ENCODE data around the gene FCN1. TPM values are rescaled to one million over a fixed set of nuclear protein-coding genes. Genes with fewer than 3 reads are reported as not detected.
"Not testable (repeated sequence)": the region's sequence is repeated elsewhere in the genome, so short reads cannot be mapped to it uniquely, and the experiment has no call there.

FCN1 gene
- total RNA-seq, 1 donor from 2014 or later = not detected

DNA sequence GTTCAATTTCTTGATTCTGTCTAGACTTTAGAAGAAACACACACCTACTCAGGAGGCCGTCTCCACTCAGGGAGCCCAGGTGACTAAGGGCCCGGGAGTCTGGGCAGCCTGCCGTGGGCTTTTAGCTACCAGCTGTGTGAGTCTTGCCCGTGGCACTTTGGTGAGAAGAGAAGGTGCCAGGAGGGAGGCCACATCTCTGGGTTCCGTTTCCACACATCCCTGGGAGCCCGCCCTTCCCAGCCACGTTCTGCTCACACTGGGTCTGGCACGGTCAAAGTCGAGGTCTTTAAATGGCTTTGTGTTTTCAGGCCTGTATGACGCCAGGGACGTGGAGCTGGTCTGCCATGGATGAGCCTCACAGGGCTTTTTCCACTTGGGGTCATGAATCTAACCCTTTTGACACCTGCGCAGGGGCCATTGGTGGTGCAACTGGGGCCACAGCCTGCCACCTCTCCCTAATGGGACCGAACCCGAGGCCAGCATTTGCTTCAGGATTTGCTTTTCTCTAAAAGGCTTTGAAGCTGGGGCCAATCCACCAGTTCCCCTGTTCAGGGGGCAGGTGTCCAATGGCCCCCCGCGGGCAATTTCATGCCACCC is 54.3 kb downstream of the FCN1 start:
- H3K27ac Mint-ChIP-seq (ENCODE audit: unreplicated experiment) = no peak overlapping the region
- H3K4me3 Mint-ChIP-seq (ENCODE audit: unreplicated experiment) = no peak overlapping the region
- H3K36me3 Mint-ChIP-seq (ENCODE audit: low read depth, unreplicated experiment) = no peaks in the 10 kb centered on the region
- H3K9me3 Mint-ChIP-seq (ENCODE audit: unreplicated experiment) = no peaks in the 10 kb centered on the region
- no peak for DNase-seq (ENCODE audit: low spot score)
- no peaks in the 10 kb centered on the region for H3K27me3 Mint-ChIP-seq (ENCODE audit: unreplicated experiment)
- TF ChIP-seq, protein P1, sequence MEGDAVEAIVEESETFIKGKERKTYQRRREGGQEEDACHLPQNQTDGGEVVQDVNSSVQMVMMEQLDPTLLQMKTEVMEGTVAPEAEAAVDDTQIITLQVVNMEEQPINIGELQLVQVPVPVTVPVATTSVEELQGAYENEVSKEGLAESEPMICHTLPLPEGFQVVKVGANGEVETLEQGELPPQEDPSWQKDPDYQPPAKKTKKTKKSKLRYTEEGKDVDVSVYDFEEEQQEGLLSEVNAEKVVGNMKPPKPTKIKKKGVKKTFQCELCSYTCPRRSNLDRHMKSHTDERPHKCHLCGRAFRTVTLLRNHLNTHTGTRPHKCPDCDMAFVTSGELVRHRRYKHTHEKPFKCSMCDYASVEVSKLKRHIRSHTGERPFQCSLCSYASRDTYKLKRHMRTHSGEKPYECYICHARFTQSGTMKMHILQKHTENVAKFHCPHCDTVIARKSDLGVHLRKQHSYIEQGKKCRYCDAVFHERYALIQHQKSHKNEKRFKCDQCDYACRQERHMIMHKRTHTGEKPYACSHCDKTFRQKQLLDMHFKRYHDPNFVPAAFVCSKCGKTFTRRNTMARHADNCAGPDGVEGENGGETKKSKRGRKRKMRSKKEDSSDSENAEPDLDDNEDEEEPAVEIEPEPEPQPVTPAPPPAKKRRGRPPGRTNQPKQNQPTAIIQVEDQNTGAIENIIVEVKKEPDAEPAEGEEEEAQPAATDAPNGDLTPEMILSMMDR (IDR thresholded peaks at IDR 0.05; ENCODE audit: unreplicated experiment) = no peak
- no peaks in the 10 kb centered on the region for H3K4me1 Mint-ChIP-seq (ENCODE audit: unreplicated experiment)

DNA sequence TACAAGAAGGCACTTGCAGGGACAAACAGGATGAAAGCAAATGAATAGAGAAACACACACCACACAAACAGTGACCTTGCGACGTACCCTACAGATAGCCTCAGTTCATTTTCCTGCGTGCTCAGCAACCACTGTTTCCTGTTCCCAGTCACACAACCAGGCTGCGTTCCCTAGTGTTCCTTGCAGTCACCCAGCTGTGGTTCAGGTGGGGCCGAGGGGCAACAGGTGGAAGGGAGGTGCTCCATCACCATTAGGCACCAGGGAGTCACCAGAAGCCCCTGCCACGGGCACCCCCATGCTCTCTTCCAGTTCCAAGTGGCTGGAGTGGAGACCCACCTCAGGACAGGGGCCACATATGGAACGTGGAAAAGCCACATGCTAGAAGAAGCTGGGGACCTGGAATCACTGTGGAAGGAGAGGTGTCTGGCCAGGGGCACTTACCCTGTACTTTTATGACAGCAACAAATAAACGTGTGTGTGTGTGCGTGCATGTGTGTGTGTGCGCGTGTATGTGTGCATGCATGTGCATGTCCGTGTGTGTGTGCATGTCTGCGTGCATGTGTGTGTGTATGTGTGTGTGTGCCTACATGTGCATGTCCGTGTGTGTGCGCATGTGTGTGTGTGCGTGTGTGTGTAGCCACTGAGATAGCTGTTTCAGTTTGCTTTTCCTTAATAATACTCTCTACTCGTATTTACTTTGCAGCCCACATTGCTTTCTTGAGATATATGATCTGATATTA is 55.9 kb downstream of the FCN1 start:
- Mint-ChIP-seq H3K36me3 (ENCODE audit: low read depth, unreplicated experiment) (no peaks in the 10 kb centered on the region), H3K4me1 (ENCODE audit: unreplicated experiment) (no peaks in the 10 kb centered on the region), H3K27me3 (ENCODE audit: unreplicated experiment) (no peaks in the 10 kb centered on the region), H3K9me3 (ENCODE audit: unreplicated experiment) (no peaks in the 10 kb centered on the region), H3K4me3 (ENCODE audit: unreplicated experiment) (no peak overlapping the region), H3K27ac (ENCODE audit: unreplicated experiment) (no peak overlapping the region)
- no peak for DNase-seq (ENCODE audit: low spot score)
- TF ChIP-seq, protein P1 (IDR thresholded peaks at IDR 0.05; ENCODE audit: unreplicated experiment) = no peak

DNA sequence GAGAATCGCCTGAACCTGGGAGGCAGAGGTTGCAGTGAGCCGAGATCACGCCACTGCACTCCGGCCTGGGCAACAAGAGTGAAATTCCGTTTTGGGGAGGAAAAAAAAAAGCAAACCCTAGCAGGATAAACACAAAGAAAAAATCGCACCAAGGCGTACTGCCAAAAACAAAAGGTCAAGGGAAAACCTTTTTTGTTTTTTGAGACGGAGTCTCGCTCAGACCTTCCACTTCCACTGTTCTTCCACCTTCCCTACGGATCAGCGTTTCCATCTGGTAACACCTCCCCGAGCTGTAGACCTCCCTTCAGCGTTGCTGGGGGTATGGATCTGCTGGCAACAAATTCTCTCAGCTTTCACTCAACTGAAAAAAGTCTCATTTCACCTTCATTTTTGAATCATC is 57.2 kb downstream of the FCN1 start:
- DNase-seq (ENCODE audit: low spot score) = no peak
- H3K4me1 Mint-ChIP-seq (ENCODE audit: unreplicated experiment) = no peaks in the 10 kb centered on the region
- H3K36me3 Mint-ChIP-seq (ENCODE audit: low read depth, unreplicated experiment) = no peaks in the 10 kb centered on the region
- H3K9me3 Mint-ChIP-seq (ENCODE audit: unreplicated experiment) = no peaks in the 10 kb centered on the region
- TF ChIP-seq, protein P1 (IDR thresholded peaks at IDR 0.05; ENCODE audit: unreplicated experiment) = no peak
- no peak overlapping the region for H3K4me3 Mint-ChIP-seq (ENCODE audit: unreplicated experiment)
- H3K27me3 Mint-ChIP-seq (ENCODE audit: unreplicated experiment) = no peaks in the 10 kb centered on the region
- no peak overlapping the region for H3K27ac Mint-ChIP-seq (ENCODE audit: unreplicated experiment)

DNA sequence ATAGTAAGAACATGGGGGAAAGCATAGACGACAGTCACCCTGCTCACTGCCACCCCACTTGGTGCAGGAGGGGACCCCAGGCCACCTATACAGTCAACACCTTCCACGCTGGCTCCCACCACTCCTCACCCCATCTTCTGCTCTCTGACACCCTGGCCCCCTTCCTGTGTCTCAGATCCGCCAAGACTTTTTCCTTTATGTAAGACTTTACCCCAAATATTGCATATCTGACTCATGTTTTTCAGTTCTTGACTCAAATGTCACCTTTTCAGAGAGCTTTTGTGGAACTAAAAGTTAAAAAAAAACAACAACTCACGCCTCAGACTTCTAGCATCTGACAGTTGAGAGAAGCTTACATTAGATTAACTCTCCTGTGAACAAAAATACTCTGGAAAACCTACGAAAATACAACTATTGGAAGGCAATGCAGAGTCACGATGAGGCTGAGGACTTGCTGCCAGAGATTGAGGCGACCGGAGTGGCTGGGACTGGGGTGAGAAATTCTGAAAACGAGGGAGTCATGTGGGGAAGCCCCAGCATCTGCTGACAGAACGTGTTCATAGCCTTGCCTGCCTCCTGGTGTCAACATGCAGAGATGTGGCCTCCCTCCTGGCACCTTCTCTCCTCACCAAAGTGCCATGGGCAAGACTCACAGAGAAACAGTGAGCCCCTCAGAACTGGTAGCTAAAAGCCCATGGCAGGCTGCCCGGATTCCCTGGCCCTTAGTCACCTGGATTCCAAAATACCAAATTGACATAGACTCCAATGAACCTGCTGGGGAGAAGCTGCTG is 59.5 kb downstream of the FCN1 start:
- no peaks in the 10 kb centered on the region for H3K9me3 Mint-ChIP-seq (ENCODE audit: unreplicated experiment)
- no peak overlapping the region for H3K4me3 Mint-ChIP-seq (ENCODE audit: unreplicated experiment)
- no peak for DNase-seq (ENCODE audit: low spot score)
- H3K4me1 Mint-ChIP-seq (ENCODE audit: unreplicated experiment) = no peaks in the 10 kb centered on the region
- H3K27me3 Mint-ChIP-seq (ENCODE audit: unreplicated experiment) = no peaks in the 10 kb centered on the region
- TF ChIP-seq, protein P1 (IDR thresholded peaks at IDR 0.05; ENCODE audit: unreplicated experiment) = no peak
- no peak overlapping the region for H3K27ac Mint-ChIP-seq (ENCODE audit: unreplicated experiment)
- no peaks in the 10 kb centered on the region for H3K36me3 Mint-ChIP-seq (ENCODE audit: low read depth, unreplicated experiment)

DNA sequence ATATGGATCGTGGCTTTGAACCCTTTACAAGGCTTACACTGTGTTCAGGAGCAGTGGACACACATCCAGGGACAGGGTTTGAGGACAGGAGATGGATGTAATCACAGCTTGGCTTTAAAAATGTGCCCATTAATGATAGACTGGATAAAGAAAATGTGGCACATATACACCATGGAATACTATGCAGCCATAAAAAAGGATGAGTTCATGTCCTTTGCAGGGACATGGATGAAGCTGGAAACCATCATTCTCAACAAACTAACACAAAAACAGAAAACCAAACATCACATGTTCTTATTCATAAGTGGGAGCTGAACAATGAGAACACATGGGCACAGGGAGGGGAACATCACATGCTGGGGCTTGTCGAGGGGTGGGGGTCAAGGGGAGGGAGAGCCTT is 60.3 kb downstream of the FCN1 start:
- not testable (repeated sequence) for DNase-seq (ENCODE audit: low spot score); H3K27ac Mint-ChIP-seq (ENCODE audit: unreplicated experiment); H3K36me3 Mint-ChIP-seq (ENCODE audit: low read depth, unreplicated experiment); H3K27me3 Mint-ChIP-seq (ENCODE audit: unreplicated experiment); H3K4me1 Mint-ChIP-seq (ENCODE audit: unreplicated experiment); H3K9me3 Mint-ChIP-seq (ENCODE audit: unreplicated experiment); H3K4me3 Mint-ChIP-seq (ENCODE audit: unreplicated experiment)
